Measurements from ENCODE around the gene MBD3L3.
"Not testable (repeated sequence)": the region's sequence is repeated elsewhere in the genome, so short reads cannot be mapped to it uniquely, and the experiment has no call there.

The MBD3L3 gene

DNA sequence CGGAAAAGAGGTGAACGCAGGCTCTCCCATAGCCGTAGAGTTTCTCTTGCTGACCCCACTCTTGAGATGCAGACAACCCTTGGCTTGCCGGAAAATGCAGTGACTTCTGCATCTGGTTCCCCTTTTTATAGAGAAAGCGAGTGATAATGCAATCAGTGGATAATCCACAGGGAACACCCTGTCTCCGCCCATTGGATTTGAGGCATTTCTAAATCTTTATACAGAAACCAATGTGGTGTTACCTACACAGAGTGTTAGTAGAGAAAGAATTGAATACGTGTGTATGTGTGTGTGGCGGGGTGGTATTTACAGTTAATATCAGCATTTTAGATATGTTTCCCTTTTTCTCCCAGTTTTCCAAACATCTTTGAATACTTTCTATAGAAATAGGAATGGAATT, at the start of gene MBD3L3:
Gene MBD3L3, minus strand, starts transcription at position 101 of the 400 bp plus-strand sequence. Its CDS starts 71 bp downstream, at position 30.
- DNase-seq = not testable (repeated sequence)

DNA sequence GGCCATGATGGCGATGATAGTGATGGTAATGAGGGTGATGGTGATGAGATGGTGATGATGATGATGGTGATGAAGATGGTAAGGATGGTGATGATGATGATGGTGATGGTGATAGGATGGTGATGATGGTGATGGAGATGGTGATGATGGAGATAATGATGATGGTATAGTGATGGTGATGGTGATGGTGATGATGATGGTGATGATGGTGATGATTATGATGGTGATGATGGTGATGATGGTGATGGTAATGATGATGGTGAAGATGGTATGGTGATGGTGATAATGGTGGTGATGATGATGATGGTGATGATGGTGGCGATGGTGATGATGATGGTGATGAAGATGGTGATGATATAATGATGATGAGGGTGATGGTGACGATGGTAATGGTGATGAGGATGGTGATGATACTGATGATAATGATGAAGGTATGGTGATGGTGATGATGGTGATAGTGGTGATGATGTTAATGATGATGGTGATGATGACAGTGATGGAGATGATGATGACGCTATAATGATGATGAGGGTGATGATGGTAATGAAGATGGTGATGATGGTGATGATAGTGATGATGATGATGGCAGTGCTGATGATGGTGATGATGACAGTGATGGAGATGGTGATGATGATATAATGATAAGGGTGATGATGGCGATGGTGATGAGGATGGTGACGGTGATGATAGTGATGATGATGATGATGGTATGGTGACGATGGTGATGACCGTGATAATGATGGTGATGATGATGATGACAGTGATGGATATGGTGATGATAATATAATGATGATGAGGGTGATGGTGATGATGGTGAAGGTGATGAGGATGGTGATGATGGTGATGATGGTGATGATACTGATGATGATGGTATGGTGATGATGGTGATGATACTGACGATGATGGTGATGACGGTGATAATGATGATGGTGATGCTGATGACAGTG, 48.5 kb upstream of the MBD3L3 start:
- no peak for DNase-seq

DNA sequence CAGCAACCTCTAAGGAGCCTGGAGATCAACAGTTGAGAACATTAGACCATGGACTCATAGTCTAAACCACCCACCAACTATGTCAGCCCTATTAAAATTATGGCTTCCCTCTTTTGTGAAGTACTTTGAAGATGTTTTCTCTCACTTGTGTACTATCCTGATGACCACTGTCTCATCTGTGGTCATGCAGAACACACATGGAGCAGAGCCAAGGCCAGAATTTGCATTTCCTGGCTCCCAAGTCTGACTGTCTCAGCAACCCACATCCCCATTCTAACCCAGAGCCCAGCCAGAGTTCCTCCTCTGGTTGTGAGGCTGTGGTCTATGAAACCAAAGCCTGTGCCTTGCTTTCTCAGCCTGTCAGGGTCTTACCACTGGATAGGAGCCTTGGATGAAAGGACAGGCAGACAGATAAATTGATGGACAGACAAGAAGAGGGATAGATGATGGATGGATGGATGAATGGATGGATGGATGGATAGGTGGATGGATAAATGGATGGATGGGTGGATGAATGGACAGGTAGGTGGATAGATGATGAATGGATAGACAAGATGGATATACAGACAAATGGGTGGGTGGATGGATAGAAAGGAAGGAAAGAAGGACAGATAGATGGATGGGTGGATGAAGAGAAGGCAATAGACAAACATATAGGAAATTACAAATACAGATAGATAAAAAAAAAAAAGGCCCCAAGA, 46.4 kb upstream of the MBD3L3 start:
- no peak for DNase-seq

DNA sequence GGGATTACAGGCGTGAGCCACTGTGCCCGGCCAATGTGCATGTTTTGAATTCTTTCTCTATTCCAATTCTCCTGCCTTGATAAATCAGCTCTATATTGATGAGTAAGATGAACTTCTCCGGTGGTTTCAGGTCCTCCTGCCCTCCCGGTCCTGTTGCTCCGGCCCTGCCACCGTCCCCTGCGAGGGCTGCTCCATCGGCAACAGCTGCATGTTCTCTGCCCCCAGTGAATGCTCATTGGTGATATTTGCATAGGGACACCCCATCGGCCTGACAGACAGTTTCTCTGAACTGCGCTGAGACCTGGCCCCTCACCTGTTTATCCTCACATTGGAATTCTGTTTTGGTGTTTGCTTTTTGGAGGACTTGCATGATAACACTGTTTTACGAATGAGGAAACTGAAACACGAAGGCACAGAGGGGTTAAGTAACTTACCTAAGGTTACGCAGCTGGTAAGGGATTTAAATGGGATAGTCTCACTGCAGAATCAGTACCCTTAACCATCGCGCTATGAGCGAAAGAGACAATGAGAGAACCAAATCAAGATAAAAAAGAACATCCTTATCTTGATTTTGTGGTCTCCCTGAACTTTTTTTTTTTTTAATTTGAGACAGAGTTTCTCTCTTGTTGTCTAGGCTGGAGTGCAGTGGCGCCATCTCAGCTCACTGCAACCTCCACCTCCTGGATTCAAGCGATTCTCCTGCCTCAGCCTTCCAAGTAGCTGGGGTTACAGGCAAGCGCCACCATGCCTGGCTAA, 43.2 kb upstream of the MBD3L3 start:
- no peak for DNase-seq

DNA sequence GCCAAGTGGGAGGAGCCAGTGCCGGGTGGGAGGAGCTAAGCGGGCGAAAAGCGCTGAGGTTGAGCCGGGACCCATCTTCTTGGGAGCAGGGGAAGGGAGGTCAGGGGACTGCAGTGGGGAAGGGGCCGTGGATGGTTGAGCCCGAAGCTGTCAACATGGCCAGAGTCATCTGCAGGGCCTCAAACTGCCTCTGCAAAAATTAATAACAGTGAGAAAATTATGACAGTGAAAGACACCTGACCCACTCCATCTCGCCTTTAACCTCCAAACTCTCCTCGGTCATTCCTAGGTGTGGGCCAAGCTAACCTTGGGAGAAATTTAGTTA, 41.1 kb upstream of the MBD3L3 start:
- DNase-seq = no peak

DNA sequence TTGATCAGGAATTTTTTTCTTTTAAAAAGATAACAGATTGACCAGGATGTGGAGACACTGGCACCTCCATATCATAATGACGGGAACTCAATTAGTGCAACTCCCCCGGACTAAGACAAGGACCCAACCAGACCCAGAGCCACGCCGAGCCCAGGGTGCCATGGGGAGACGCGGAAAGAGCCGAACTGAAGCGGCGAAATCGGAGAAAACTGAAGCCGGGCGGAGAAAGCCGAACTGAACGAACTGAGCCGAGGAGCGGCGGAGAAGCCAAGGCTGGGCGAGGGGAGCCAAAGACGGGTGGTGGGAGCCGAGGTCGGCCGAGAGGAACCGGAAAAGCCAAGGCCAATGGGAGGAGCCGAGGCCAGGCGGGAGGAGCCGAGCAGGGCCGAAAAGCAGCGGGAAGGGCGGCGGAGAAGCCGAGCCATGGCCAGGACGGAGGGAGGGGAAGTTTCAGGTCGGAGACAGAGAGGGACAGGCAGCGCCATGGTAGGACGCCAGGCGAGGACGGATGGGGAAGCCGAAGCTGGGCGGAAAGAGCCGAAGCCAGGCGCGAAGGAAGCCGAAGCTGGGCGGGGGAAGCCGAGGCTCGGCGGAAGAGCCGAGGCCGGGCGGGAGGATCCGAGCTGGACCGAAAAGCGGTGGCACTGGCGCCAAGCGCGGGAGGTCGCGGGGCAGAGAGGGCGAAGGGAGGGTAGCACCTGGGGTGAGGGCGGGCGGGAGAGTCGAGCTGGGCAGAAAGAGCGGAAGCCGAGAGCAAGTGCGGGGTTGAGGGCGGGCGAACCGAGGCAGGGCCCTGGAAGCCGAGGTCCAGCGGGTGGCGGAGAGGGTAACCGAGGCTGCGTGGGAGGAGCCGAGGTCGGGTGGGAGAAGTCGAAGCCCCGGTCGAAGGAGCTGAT, 40.5 kb upstream of the MBD3L3 start:
- peak; percentile 97 for DNase-seq

DNA sequence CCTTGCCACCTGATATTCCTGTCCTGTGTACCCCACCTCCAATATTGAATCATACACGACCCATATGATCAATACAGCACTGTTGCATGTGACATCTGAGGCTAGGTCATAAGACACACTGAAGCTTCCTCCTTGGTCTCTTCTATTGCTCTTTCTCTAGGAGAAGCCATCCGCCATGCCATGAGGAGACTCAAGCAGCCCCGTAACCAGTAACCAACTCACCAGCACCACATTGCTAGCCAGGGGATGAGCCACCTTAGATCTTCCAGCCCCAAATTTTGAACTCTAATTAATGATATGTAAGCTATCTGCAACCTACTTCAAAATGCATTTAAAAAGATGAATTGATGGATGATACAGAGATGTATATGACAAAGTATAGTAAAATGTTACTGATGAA, 39.6 kb upstream of the MBD3L3 start:
- no peak for DNase-seq

DNA sequence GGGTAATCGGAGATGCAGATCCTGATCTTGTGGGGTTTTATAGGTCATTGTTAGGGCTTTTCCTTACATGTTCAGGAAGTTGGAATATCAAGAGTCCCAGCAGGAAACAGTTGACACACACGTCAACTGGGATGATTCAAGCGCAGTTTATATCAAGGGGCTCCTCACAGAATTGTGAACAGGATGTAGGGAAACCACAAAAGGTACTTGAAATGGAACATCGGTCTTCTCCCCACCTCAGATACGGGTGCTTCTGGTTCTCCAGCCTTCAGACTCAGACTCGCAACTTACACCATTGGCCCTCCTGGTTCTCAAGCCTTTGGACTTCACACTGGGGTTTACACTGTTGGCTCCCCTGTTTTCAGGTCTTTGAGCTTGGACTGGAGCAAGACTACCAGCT, 30.5 kb upstream of the MBD3L3 start:
- DNase-seq = no peak

DNA sequence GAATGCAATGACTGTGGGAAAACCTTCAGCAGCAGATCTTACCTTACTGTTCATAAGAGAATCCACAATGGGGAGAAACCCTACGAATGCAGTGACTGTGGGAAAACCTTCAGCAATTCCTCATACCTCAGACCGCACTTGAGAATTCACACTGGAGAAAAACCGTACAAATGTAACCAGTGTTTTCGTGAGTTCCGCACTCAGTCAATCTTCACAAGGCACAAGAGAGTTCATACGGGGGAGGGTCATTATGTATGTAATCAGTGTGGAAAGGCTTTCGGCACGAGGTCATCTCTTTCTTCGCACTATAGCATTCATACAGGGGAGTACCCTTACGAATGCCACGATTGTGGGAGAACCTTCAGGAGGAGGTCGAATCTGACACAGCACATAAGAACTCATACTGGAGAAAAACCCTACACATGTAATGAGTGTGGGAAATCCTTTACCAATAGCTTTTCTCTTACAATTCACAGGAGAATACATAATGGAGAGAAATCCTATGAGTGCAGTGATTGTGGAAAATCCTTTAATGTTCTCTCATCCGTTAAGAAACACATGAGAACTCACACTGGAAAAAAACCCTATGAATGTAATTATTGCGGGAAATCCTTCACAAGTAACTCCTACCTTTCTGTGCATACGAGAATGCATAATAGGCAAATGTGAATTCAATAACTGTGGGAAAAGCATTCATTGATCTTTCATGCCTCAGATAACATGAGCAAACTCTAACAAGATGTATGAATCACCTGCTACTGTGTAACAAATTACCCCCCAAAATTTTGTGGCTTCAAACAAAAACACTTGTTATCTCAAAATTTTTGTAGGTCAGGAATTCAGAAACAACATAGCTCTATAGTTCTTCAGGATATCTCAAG, 24.8 kb upstream of the MBD3L3 start:
- DNase-seq = peak; percentile 10

DNA sequence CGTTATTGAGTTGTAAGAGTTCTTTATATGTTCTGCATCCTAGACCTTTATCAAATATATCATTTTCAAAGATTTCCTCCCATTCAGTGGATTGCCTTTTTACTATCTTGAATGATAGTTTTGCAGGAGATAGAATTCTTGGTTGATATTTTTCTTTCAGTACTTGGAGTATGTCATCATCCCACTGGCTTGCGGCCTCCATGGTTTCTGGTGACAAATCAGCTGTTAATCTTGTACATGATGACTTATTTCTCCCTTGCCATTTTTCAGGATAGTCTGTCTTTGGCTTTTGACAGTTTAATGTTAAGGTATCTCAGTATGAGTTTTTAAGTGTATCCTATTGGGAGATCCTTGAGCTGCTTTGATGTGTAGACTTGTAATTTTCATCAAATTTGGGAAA, 19.5 kb upstream of the MBD3L3 start:
- DNase-seq = no peak

DNA sequence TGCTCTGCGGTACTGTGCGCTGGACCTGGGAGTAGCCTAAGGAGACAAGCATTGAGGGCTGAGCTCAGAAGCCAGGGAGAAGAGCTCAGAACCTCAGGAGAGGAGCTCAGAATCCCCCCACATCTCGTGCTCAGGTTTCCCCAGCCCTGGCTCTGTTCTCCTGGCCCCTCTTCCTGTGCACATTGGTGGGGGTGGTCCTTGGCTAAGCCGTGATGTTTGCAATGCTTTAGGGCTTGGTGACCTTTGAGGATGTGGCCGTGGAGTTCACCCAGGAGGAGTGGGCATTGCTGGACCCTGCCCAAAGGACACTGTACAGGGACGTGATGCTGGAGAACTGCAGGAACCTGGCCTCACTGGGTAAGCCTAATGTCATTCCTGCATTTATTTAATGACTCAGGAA, 17.7 kb upstream of the MBD3L3 start:
- DNase-seq = peak; percentile 19

DNA sequence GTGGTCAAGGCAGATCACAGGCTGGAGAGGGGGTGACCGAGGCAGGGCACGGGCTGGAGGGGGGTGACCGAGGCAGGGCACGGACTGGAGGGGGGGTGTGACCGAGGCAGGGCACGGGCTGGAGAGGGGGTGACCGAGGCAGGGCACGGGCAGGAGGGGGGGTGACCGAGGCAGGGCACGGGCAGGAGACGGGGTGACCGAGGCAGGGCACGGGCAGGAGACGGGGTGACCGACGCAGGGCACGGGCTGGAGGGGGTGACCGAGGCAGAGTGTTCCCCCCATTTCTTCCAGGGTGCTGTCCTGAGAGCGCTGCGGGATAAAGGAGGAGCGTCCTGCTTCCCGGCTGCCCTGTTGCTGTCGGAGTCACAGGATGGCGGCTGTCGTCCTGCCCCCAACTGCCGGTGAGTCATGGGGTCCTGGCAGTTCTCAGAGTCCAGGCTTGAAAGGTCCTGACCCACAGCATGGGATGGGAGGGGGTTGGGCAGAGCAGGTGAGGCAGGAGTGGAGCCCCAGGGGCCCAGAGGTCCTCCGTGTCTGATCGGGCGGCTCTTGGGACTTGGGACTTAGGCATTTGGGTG, 16.3 kb upstream of the MBD3L3 start:
- peak; percentile 38 for DNase-seq

DNA sequence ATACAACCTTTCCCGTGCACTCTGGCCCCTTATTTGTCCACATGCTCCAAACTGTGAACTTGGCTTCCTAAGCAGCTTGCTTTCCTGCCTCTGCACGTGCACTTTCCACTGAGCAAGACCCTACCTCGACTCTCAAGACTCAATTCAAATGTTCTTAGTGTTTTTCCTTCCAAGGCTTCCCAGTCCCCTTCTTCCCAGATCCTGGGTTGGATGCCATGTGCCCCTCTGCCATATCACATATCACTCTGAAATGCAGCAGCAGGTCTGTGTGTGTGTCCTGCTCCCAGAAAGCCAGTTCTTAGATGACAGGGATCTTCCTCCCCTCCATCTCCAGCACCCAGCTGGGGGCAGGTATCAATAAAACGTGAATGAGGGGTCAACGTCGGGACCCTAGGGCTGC, 14.1 kb upstream of the MBD3L3 start:
- DNase-seq = peak; percentile 25

DNA sequence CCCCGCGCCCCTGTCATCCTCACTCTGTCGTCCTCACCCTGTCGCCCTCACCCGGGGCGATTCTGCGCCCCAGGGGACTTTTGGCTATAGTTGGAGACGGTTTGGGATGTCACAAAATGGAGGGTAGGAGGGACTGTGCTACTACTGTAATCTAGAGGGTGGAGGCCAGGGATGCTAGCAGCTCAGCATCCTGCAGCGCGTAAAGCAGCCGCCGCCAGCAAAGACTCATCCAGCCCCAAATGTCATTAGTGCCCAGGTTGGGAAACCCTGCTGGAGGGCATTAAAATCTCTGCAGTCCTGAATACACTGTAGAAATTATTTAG, 11.4 kb upstream of the MBD3L3 start:
- no peak for DNase-seq

DNA sequence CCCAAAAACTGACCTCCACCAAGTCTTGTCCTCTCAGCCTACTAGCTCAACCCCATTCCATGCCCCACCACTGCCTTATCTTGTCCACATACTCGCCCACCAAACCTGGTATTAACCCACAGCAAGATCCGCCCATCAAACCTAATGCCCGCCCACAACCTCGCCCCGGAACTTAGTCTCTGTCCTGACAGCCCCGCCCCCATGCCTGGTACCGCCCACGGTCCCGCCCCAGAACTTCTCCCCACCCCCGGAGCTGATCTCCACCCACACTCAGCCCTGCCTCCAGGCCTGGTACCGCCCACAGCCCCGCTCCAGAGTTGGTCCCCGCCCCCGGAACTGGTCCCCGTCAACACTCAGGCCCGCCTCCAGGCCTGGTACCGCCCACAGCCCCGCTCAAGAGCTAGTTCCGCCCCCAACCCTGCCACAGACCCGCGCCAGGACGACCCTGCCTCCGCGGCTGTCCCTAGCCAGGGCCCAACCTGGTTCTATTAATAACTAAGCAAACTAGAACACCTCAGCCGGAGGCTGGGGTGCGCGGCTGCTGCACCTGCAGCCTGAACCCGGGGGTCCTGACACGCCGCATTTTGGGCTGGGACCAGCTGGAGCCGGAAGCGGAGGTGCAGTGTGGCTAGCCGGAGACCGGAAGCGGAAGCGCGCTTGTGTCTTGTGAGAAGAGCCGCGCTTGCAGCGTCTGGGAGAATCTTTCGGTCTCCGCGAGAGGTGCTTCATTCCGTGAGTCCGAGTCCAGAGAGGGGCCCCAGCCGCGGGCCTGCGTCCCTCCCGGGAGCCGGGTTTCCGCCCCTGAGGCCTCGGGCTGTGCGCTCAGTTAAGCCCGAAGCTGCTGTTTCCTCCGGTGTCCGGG, 10.8 kb upstream of the MBD3L3 start, which contains the start of gene ZNF557:
Gene ZNF557, plus strand, starts transcription at position 662 of the 862 bp plus-strand sequence. CDS start 5,372 bp downstream, outside the sequence.
- peak; percentile 99 for DNase-seq

DNA sequence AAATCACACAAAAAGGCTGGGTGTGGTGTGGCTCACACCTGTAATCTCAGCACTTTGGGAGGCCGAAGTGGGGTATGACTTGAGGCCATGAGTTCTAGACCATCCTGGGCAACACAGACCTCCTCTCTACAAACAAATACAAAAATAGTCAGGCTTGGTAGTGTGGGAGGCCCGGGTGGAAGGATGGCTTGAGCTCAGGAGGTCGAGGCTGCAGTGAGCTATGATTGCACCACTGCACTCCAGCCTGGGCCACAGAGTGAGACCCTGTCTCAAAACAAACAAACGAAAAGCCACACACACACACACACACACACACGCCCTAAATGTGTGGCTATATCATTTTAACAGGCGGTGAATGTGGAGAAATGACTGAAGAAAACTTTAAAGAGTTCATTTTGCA, 10.1 kb upstream of the MBD3L3 start:
- DNase-seq = peak; percentile 10

DNA sequence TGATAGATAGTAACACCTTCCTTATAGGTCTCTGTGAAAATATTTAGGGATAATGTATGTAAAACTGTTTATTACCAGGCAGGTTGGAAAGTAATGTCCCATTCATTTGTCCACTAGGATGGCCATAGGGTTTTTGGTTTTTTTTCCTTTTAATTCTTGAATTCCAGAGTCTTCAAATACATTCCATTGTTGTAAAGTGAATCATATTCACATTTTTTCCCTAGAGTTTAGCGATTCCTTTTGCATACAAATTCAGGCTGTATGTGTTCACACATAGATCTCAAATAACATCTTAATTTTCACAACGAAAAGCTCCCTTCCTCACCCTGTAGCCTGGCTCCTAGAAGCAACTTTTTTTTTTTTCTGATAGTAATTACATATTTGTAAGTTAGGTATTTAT, 9.2 kb upstream of the MBD3L3 start:
- no peak for DNase-seq

DNA sequence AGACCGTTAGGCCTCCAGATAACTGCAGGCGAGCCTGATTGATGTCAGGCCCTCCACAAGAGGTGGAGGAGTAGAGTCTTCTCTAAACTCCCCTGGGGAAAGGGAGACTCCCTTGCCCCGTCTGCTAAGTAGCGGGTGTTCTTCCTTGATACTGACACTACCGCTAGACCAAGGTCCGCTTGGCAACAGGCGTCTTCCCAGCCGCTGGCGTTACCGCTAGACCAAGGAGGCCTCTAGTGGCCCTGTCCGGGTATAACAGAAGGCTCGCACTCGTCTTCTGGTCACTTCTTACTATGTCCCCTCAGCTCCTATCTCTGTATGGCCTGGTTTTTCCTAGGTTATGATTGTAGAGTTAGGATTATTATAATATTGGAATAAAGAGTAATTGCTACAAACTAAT, 8.6 kb upstream of the MBD3L3 start:
- peak; percentile 57 for DNase-seq

DNA sequence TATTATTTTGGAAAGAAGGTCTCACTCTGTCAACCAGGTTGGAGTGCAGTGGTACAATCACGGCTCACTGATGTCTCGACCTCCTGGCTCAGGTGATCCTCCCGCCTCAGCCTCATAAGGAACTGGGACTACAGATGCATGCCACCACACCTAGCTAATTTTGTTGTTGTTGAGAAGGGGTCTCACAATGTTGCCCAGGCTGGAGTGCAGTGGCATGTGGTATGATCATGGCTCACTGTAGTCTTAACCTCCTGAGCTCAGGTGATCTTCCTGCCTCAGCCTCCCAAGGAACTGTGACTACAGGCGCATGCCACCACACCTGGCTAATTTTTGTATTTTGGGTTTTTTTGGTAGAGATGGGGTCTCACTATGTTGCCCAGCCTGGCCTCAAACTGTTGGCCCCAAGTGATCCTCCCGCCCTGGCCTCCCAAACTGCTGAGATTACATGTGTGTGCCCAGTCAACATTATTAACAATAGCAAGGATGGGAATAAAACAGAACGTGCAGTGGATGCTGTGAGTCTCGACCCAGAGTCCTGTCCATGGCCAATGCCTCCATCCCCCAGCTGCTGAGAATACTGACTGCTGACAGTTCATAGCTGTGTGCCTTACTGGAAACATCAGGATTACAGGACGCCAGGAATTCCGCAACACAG, 5.4 kb upstream of the MBD3L3 start:
- DNase-seq = peak; percentile 29

Data from islet precursor cell (in vitro differentiated cells).